Measurements from ENCODE around the gene PRDM16.

Gene PRDM16

DNA sequence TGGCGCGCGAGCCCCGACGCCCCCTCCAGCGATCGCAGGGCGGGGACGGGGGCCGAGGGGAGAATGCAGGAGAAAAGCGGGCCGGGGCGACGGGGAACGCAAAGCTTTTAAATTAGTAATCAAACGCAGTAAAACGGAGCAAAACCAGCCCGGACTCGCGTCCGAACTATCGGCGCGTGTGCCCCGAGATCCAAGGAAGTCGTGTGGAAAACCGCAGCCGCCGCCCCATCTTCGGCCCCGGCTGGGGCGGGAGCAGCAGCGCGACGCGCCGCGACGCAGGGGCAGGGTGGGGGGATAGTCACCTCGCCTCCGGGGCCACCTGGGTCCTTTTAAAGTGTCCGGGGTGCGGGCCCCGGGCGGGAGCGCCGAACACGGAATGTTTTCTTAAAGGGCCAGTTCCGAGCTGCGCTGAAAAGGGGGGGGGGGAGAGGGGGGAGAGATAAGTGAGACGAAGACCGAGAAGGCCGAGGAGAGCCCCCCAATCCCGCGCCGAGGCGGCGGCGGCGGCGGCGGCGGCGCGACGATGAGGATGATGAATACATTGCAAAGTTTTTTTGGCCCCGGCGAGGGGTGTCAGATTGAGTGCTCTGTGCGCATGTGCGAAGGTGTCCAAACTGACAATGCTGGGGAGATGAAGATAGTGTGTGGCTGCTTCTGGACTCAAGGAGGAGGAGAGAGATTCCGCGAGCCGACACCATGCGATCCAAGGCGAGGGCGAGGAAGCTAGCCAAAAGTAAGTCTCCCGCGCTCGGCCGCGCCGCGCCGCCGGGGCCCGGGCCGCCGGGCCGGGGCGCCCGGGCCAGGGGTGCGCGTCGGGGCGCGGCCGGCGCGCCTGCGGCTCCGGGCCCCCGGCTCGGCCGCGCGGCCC, at the start of gene PRDM16:
Gene PRDM16, plus strand, starts transcription at position 640 of the 868 bp plus-strand sequence. Its CDS starts 57 bp downstream, at position 697.
- no peak for DNase-seq (ENCODE audit: low spot score)
- in situ Hi-C loops (cut with MboI; ENCODE audit: low sequenced_read_pairs, unreplicated experiment) = no loop called here
- TF ChIP-seq, protein P1, sequence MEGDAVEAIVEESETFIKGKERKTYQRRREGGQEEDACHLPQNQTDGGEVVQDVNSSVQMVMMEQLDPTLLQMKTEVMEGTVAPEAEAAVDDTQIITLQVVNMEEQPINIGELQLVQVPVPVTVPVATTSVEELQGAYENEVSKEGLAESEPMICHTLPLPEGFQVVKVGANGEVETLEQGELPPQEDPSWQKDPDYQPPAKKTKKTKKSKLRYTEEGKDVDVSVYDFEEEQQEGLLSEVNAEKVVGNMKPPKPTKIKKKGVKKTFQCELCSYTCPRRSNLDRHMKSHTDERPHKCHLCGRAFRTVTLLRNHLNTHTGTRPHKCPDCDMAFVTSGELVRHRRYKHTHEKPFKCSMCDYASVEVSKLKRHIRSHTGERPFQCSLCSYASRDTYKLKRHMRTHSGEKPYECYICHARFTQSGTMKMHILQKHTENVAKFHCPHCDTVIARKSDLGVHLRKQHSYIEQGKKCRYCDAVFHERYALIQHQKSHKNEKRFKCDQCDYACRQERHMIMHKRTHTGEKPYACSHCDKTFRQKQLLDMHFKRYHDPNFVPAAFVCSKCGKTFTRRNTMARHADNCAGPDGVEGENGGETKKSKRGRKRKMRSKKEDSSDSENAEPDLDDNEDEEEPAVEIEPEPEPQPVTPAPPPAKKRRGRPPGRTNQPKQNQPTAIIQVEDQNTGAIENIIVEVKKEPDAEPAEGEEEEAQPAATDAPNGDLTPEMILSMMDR (IDR thresholded peaks at IDR 0.05; ENCODE audit: borderline replicate concordance, control extremely low read depth, extremely low read depth, insufficient read depth, missing control alignments) = no peak

DNA sequence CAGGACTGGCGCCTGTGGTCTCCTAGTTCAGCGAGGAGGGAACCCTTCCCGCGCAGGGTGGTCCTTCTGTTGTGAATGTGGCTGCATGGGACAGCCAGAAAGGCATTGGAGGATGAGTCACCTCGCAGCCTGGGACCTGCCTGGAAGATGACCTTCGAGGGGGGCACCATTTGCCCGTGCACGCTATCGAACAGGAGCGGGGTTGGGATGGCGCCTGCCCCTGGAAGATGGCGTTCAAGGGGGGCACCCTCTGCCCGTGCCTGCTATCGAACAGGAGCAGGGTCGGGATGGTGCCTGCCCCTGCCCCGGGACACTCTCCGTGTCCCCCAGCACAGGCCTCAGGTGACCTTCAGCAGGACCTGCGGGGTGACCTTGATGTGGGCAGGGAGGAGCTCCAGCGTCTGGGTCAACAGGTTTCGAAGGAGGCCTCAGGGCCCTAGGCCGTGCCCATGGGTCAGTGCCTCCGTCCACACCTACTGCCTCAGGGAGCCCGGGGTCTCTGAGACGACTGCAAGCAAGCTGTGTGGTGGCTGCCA, 49.4 kb upstream of the PRDM16 start:
- no peak for DNase-seq (ENCODE audit: low spot score)
- in situ Hi-C loops (cut with MboI; ENCODE audit: low sequenced_read_pairs, unreplicated experiment) = no loop called here
- TF ChIP-seq, protein P1 (IDR thresholded peaks at IDR 0.05; ENCODE audit: borderline replicate concordance, control extremely low read depth, extremely low read depth, insufficient read depth, missing control alignments) = no peak

DNA sequence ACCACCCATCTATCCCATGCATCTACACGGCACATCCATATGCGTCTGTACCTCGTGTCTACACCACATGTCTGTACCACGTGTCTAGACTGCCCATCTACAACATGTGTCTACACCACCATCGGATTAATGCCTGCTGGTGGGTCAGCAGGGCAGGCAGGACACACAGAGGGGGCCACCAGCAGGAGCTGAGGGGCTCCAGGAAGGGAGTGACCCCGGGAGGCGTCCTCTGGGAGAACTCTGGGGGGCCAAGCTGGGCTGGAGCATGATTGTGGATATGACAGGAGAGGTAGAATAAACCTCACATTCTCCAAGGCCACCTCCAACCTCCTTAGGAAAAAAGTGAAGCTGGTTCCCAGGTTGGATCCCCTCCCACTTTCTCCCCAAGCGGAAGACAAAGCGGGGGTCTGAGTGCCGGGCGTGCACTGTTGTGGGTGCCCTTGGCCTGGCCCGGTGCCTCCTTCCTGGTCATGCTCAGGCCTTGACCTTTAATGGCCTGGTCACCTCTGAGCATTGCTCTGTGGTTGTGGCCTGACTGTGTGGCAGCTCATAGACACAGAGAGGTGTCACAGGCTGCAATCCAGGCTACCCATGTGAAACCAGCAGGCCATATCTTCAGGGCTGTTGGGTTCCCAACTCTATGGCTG, 48.6 kb upstream of the PRDM16 start:
- TF ChIP-seq, protein P1 (IDR thresholded peaks at IDR 0.05; ENCODE audit: borderline replicate concordance, control extremely low read depth, extremely low read depth, insufficient read depth, missing control alignments) = no peak
- no peak for DNase-seq (ENCODE audit: low spot score)
- in situ Hi-C loops (cut with MboI; ENCODE audit: low sequenced_read_pairs, unreplicated experiment) = no loop called here

DNA sequence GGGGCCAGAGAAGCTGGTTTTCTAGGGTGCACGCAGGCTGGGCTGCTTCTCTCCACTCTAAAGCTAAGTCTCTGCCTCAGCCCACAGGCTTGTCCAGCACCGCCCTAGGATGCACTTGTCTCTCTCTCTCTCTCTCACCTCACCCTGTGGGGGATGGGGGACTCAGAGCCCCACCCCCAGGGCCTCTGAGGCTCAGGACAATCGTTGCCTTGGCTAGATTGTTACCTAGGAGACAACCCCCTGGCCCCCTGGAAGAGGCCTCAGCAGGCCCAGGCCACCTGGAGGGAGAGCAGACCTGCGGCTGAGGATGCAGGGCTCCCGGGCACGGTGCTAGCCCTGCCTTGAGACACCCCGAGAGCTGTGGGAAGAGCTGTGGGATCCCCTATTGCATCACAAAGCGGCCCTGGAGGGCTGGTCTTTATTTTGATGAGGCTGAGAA, 47.8 kb upstream of the PRDM16 start, which contains the start of gene ACTRT2:
Gene ACTRT2, plus strand, starts transcription at position 235 of the 439 bp plus-strand sequence. CDS start 220 bp downstream, outside the sequence.
- TF ChIP-seq, protein P1 (IDR thresholded peaks at IDR 0.05; ENCODE audit: borderline replicate concordance, control extremely low read depth, extremely low read depth, insufficient read depth, missing control alignments) = no peak
- in situ Hi-C loops (cut with MboI; ENCODE audit: low sequenced_read_pairs, unreplicated experiment) = no loop called here
- no peak for DNase-seq (ENCODE audit: low spot score)

DNA sequence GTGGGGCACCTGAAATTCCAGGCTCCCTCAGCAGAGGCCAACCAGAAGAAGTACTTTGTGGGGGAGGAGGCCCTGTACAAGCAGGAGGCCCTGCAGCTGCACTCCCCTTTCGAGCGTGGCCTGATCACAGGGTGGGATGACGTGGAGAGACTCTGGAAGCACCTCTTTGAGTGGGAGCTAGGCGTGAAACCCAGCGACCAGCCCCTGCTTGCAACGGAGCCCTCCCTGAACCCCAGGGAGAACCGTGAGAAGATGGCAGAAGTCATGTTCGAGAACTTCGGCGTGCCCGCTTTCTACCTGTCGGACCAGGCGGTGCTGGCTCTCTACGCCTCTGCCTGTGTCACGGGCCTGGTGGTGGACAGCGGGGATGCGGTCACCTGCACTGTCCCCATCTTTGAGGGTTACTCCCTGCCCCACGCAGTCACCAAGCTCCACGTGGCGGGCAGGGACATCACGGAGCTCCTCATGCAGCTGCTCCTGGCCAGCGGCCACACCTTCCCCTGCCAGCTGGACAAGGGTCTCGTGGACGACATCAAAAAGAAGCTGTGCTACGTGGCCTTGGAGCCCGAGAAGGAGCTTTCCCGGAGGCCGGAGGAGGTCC, 47.1 kb upstream of the PRDM16 start:
- TF ChIP-seq, protein P1 (IDR thresholded peaks at IDR 0.05; ENCODE audit: borderline replicate concordance, control extremely low read depth, extremely low read depth, insufficient read depth, missing control alignments) = no peak
- DNase-seq (ENCODE audit: low spot score) = no peak
- in situ Hi-C loops (cut with MboI; ENCODE audit: low sequenced_read_pairs, unreplicated experiment) = no loop called here

DNA sequence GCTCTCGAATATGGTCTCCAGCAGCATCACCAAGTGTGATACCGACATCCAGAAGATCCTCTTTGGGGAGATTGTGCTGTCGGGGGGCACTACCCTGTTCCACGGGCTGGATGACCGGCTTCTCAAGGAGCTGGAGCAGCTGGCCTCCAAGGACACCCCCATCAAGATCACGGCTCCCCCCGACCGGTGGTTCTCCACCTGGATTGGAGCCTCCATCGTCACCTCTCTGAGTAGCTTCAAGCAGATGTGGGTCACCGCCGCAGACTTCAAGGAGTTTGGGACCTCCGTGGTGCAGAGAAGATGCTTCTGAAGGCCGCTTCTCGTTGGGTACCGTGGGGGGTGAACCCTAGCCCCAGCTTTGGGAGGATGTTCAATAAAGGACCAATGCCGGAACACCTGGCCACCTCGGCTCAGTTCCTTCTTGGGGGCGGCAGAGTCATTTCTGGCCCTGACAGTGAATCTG, 46.5 kb upstream of the PRDM16 start:
- TF ChIP-seq, protein P1 (IDR thresholded peaks at IDR 0.05; ENCODE audit: borderline replicate concordance, control extremely low read depth, extremely low read depth, insufficient read depth, missing control alignments) = no peak
- in situ Hi-C loops (cut with MboI; ENCODE audit: low sequenced_read_pairs, unreplicated experiment) = no loop called here
- no peak for DNase-seq (ENCODE audit: low spot score)
